SH-SY5Y (cell line): ENCODE measurements around the gene CEP78.

Experiments used
- GATA2 ChIP-seq: IDR thresholded peaks from 2 replicates; pipeline ENCODE4 v1.6.1; 2011; ENCODE audit warnings: mild to moderate bottlenecking, low read depth, low read length
- GATA3 ChIP-seq: IDR thresholded peaks from 2 replicates; pipeline ENCODE4 v1.6.1; 2011; ENCODE audit warnings: low read depth, mild to moderate bottlenecking, low read length, moderate library complexity

CEP78 gene

DNA sequence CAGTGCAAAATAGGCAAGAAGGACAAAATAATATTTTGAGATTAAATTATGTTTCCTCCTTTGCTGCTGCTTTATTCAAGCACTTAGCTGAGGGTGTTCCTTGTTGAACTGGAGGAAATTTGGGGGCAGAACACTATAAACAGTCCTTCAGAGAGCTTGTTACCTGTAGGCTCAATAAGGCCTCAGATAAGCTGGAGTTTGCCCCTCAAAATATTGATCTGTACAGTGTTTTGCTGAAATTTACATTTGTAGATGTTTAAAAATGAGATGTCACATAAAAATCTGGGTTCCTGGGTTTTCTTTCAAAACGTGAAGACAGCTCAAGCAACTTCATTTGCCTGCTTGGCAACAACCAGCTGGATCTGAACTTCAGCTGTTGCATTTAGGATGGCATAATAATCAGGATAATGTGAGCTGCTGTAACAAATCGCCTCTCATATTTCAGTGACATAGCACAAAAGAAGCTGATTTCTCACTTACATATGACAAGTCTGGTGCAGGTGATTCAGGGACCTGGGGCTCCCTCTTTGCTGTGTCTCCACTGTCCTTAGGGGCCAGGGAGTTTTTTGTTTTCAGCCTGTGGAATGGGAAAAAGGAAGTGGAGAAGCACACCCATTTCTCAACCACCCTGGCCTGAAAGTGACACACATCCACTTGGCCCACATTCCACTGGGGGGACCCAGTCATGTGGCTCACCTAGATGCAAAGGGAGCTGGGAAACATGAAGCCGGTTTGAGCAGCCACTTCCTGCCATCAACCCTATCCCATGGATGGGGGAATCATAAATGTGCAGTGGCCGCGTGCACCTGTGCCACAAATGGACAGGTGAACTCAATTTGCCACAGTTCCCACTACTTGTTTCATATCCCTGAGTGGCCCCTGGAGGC, 58.7 kb downstream of the CEP78 start:
- no peak for TF ChIP-seq GATA2

DNA sequence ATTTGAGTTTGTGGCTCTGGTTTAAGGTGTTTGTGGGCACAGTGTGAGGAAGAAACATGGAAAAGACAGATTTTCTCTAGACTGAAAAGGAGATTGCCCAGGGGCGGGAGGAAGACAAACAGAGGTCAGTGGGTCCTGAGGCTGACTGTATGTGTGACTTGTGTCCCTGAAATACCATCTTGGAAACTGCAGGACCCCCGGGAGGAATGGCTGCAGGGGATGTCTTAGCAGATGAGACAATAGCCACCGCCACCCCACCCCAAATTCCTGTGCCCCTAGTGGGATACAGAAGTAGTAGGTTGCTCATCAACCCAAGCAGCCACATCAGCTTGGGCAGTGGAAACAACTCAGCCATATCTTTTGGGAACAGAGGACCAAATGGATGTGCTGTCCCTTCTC, 59.3 kb downstream of the CEP78 start:
- TF ChIP-seq GATA2 (no peak), GATA3 (no peak)

DNA sequence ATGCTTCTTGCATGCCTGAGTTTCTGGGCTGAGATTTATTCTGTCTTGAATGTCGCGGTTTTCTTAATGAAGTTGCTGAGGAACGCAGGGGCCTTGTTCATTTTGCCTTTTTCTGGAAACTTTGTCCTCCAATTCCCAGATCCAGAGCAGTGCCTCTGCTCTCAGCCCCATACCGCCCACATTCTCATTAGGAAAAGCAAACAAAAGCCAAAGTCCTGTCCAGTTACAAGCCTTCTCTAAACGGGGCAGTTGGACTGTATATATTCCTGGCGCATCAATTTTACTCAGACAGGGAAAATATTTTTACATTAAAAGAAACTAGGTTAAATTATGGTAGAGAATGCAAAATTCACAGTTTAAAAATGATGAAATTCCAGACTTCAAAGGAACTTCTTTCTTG, 59.9 kb downstream of the CEP78 start:
- TF ChIP-seq GATA2 (no peak), GATA3 (no peak)

DNA sequence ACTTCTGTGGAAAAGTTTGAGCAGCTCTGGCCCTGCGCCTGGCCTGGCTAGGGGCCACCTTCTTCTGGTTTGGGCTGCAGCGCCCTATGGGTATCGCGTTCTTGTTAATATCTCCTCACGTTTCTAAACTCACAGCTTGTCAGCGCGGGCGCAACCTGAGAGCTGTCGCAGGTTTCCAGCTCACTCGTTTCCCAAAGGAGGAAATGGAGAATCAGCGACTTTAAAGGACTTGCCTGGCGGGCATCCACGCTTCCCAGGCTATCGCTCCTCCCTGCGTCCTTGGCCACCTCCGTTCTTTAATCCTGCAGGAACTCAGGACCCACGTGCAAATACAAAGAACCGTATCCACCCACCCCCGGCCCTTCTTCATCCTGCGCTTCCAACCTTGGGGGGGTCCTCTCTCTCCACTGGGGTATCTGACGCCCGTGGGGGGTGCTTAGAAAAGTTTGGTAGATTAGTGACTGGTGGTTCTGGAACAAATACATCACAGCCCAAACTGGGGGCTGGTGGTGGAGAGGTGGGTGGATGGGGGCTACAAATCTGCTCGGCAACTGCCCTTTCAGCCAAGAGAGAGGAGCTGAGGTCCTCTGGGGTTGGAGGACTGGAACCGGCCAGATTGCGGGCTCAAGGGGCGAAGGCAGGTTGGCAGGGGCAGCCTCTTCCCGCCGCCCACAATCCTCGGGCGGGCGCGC, 60.5 kb downstream of the CEP78 start:
- TF ChIP-seq GATA2 (no peak), GATA3 (no peak)

DNA sequence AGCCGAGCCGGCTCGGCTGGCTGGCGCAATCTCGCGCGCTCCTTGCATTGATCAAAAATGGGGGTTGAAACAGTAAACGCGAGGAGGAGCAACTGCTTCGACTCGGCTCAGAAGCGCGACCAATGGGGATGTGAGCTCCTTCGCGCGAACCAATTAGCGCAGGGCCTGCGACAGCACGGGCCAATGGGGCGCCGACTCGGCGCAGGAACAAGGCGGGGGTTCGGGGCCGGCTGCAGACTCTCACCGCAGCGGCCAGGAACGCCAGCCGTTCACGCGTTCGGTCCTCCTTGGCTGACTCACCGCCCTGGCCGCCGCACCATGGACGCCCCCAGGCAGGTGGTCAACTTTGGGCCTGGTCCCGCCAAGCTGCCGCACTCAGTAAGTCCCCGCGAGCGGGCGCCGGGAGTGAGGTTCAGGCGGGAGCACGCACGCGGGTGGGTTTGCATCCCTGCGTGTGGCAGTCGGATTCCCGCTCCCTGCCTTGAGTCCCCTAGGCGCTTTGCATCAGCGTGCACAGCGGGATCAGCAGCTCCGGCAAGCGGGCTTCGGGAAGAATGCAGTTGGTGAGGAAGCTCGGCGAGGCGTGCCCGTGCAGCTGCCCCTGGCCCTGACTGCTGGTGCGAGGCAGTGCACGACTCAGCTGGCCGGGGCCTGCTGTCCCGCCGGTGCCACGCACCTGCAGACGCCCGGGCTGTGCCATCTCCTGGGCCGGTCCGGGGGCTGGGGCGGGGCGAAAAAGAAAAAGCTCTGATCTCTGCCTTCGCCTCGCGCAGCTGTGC, 61.2 kb downstream of the CEP78 start, which contains the start of gene PSAT1:
Gene PSAT1 (plus strand): TSS at position 233 of the 779 bp plus-strand sequence. CDS start 86 bp downstream, at position 319.
- TF ChIP-seq GATA3 (no peak), GATA2 (no peak)

DNA sequence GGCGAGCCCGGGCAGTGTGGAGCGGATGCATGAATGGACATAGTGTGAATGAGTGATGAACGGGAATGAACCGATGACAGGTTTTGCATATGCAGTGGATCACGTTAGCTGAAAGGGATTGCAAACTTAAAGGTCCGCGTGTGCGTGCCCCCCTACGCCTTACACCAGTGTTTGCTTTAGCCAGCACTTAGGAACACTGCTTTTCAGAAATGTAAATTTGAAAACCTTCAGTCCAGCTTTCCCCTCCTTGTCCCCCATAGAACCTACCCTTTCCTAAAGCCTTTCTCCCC, 61.7 kb downstream of the CEP78 start:
- no peak for TF ChIP-seq GATA3
- TF ChIP-seq GATA2, result no peak

DNA sequence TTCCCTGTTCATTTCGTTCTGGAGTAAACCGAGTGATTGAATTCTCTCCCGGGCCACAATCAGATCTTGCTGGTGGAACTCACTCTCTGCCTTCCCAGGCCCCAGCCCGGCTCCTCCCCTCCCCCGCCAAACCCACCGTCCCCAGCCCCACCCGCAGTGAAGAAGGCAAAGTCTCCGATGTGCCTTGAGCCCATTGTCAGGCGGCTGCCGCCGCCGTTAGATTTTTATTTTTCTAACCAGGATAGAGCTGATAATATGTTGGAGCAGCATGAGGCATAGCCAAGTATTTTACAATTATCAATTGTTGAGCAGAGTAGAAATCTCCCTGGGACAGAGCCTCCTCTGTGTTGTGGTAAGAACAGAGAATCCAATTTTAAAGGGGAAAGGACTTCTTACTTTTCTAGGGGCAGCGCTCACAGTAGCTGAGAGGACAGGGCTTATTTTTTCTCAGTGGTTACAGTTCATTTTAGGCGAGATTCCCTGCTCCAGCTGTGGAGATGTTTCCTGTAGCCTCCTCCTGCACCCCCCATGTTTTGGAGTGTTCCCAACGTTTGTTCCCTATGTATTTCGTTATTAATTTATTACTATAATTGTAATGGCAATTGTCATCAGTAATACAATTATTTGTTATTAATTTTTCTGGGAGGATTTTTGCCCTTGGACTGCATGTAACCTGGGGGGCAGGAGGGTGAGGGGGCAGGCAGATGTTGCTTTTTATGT, 62.3 kb downstream of the CEP78 start:
- TF ChIP-seq GATA3 (no peak), GATA2 (no peak)

DNA sequence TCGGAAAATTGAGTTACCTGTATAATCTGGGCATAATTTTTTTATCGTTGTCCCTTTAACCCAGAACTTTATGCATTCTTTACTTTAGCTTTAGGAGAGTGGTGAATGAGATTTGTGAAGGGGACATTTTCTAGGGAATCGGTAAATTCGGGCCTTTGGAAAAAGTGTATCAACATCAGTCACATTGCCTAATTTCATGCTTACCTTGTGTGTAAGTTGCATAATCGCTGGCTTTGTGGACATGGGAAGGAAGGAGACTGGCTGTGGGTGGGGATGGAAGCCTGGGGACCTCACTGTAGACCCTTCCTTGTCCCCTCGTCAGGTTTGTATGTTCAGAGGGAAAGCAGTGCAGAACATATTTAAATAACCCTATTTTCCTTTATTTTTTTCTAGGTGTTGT, 64.3 kb downstream of the CEP78 start:
- TF ChIP-seq GATA3 (no peak), GATA2 (no peak)

DNA sequence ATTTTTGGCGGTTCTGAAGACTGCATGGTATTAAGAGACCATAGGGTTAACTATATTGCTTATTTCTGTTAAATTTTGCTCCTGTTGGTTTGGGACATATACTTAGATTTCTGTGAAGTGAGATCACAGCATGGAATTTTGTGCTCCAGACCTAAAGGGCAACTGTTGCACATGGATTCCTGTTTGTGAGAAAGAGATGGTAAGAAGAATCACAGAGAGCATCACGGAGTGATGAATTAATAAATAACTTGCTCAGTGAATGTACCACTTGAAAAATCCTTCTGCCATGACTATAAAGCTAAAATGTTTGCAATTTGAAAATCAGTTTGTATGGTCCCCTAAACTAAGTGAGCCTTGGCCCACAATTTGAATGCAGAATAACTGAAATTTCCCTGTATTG, 65.6 kb downstream of the CEP78 start:
- TF ChIP-seq GATA3, result no peak
- TF ChIP-seq GATA2, result no peak

DNA sequence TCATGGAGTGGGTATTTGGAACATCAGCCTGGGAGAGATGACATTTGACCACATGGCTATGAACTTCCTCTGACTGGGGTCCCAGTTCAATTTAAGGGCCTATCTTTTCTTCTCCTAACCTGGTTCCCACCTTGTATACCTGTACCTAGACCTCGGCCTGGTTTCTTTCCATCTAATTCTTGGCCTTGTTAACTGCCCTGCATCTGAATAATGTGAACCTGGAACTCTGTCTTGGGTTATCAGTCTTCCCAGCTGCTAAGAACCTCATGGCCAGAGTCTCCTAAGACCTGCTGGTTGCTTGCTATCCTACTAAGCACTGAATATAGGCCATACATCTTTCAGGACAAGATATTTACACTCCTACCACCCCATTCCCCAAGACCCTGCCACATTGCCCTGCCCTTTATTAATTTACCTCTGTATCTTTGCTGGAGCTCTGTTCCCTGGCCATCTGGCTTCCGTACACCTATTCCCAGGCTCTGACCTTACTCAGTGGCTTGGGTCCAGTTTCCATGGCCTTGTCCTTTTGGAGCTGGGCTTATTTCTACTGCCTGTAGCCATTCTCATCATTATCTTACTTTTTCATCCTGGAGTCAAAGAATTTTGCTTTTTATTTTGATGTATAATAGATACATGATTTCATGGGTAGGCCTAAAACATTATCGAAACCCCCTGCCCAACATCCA, 67.6 kb downstream of the CEP78 start:
- TF ChIP-seq GATA2, result no peak

DNA sequence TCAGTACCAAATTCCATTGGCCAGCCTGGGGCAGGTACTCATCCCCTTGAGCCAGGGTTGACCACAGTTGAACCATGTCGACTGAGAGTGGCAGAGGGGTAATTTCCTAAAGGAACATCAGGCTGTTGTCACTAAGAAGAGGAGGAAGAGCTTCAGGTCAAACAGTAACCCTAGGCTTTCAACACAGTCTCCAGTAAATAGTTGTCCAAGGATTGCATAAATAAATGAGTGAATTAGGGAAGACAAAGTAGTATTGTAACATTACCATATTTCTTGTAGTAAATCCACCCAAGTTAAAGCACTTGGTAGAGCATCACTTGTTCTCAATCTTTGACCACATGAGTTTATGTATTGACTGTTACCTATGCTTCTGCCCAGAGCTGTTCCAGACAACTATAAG, 68.5 kb downstream of the CEP78 start:
- TF ChIP-seq GATA3 (no peak), GATA2 (no peak)

DNA sequence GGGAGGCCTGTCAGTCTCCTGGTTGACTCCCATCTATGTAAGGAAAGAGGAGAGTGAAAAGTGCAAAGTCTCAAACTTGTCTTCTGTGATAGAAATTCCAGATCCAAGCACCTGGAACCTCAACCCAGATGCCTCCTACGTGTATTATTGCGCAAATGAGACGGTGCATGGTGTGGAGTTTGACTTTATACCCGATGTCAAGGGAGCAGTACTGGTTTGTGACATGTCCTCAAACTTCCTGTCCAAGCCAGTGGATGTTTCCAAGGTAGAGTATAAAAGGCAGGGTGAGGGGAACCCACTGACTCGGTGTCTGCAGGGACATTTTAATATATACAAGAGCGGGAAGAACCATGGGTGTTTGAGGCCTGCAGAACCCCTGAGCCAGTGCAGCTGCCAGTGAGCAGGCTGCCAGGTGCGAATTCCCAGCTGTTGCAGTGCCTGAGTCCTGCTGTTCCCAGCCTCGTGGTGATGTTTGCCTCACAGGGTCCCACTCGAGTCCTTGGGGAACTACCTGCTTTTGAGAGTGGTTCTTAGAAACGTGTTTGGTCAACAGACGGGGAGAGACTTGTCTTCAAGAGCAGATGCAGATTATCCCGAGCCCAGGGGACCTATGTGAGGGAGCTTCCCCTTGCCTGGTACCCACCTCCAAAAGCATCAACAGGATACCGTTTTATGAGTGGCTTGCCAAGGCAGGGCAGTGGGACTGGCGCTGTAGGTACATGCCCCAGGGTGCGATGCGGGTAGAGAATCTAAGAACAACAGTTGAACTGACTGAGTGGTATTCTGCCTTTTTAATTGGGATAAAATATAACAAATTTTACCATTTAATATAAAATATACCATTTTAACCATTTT, 70.6 kb downstream of the CEP78 start:
- TF ChIP-seq GATA3 (no peak), GATA2 (no peak)

DNA sequence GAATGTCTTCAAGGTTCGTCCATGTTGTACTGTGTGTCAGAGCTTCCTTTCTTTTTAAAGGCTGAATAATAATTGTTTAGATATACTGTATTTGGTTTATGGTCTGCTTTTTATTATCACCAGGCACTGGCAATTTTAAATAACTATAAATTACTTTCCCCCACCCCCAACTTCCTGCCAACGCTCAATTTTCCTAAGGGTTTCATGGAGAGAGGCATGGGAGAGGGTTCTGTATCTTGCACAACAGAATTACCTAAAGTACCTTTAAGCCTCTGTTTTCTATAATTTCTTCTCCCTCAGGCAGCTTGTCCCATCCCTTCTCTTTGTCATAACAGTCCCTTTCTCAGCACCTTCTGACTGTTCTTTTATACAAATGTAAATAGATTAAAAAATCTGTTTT, 71.5 kb downstream of the CEP78 start:
- no peak for TF ChIP-seq GATA3
- no peak for TF ChIP-seq GATA2
